H7 (cell line): ENCODE data around the gene KIF2C. TPM values are rescaled to one million over a fixed set of nuclear protein-coding genes. Genes with fewer than 3 reads are reported as not detected.
"Not testable (repeated sequence)": the region's sequence is repeated elsewhere in the genome, so short reads cannot be mapped to it uniquely, and the experiment has no call there.

Source experiments
- DNase-seq: peaks from one replicate; pipeline ENCODE4 v3.0.0; 2012
- H3K27me3 ChIP-seq: 2 replicates; pipeline ENCODE4 v1.6.0; 2011; ENCODE audit warnings: mild to moderate bottlenecking, low read length; ENCODE audit not compliant: control insufficient read depth, insufficient read depth
- H3K36me3 ChIP-seq: replicated peaks from 2 replicates; pipeline ENCODE4 v1.5.1; 2011; ENCODE audit warnings: low read length; ENCODE audit not compliant: control insufficient read depth, insufficient read depth
- H3K4me3 ChIP-seq: 2 replicates; pipeline ENCODE4 v1.5.1; 2011; ENCODE audit warnings: low read depth, mild to moderate bottlenecking, control low read depth, low read length, moderate library complexity; ENCODE audit not compliant: insufficient read depth
- total RNA-seq: library from RNA; depleted of rRNA; stranded (reverse); fragments of >200 nt; shearing (Covaris generic); gene quantifications from 2 replicates; pipeline ENCODE4 v1.2.3, GENCODE V29; 2014

The KIF2C gene
- total RNA-seq, 1 experiment from 2014 or later: 164 TPM

DNA sequence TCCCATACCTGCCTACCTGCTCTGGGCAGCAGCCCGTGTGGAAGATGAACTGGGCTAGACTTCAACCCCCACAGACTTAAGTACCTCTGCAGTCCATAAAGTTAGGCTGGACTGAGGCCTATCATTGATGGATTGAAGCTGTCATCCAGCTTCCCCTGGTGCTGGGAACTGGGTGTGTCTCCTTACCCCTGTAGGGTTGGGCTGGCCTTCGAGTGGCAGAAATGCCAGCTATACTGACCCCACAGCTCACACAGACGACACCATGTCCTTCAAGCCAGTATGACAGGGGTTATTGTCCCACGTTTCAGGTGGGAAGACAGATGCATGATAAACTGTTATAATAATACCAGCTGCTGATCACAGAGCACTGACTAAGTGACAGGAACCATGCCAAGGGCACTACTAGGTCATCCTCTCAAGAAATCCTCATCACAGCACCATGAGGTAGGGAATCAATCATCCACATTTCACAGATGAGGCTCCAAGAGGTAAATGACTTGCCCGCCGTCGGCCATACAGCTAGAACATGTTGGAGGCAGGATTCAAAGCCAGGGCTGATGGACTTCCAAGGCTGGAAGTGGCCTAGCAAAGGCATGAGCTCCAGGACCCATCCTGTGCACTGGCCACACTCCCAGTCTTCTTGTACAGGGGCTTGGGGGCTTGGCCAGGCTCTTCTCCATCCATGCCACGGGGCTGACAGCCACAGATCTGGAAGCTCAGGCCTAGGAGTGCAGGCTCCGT, 48.7 kb downstream of the KIF2C start, which contains the start of gene BEST4:
BEST4 (minus strand) TSS at position 51 of the 741 bp plus-strand sequence. CDS start 465 bp downstream, outside the sequence.
- H3K4me3 ChIP-seq: no peak within 1 kb of the TSS

GRCh38 chr1:44790968-44791801, 51.5 kb downstream of the KIF2C start:
- Histone ChIP-seq H3K4me3 (no peak overlapping the region), H3K36me3 (no peaks in the 10 kb centered on the region), H3K27me3 (peaks cover 8% of the 10 kb centered on the region)
- no peak for DNase-seq

More for the DNA sequence above, 48.7 kb downstream of the KIF2C start, which contains the start of gene BEST4:
- H3K27me3 ChIP-seq: peaks cover 23% of the 10 kb centered on the region
- no peak for DNase-seq
- H3K36me3 ChIP-seq: no peaks in the 10 kb centered on the region

DNA sequence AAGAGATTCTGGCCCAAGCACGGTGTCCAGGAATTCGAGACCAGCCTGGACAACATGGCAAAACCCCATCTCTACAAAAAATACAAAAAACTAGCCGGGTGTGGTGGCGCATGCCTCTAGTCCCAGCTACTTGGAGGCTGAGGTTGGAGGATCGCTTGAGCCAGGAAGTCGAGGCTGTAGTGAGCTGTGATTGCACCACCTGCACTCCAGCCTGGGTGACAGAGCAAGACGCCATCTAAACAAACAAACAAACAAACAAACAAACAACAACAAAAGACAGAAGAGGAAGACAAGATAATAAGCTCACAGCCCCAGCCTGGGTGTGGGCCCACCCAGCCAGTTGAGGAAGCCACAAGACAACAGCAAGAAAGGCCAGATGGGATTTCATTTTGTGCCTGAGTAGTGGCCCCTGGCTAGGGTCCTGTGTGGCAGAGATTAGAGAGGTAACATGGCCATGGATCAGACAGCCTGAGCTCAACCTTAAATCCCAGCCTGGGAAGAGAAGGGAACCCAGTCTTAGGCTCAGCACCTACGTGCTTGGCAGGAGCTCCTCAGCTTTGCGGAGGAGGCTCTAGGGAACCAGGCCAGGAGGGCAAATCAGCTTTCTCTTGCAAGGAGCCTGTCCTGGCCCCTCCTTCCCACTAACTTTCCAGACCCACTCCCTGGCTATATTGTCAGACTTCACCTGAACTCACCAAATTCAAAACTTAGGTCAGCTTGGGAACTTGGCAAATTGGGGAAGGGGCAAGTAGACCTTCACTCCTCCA, 53.3 kb downstream of the KIF2C start:
- Histone ChIP-seq H3K4me3 (no peak overlapping the region), H3K27me3 (no peaks in the 10 kb centered on the region), H3K36me3 (no peaks in the 10 kb centered on the region)
- DNase-seq: no peak

DNA sequence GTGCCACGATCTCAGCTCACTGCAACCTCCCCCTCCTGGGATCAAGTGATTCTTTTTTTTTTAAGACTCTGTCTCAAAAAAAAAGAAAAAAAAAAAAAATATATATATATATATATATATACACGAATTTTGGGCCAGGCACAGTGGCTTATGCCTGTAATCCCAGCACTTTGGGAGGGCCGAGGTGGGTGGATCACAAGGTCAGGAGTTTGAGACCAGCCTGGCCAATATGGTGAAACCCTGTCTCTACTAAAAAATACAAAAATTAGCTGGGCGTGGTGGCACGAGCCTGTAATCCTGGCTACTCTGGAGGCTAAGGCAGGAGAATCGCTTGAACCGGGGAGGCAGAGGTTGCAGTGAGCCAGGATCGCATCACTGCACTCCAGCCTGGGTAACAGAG, 58.2 kb downstream of the KIF2C start:
- not testable (repeated sequence) for H3K27me3 ChIP-seq, H3K4me3 ChIP-seq, H3K36me3 ChIP-seq, DNase-seq

- no peak for DNase-seq
- Histone ChIP-seq H3K27me3 (peaks cover 6% of the 10 kb centered on the region; the same call in 1 of the 2 replicates), H3K36me3 (peaks cover 13% of the 10 kb centered on the region)
Observed at GRCh38 chr1:44798481-44799365, 59.1 kb downstream of the KIF2C start.

GRCh38 chr1:44799770-44800584, 60.3 kb downstream of the KIF2C start, which contains the start of gene PLK3:
TSS of gene PLK3 (plus strand) at chr1:44800377. CDS start at chr1:44800464, 87 bp downstream.
- Histone ChIP-seq H3K27me3 (peaks cover 6% of the 10 kb centered on the region; the same call in 1 of the 2 replicates), H3K4me3 (peak within 1 kb of the TSS; percentile 84), H3K36me3 (peaks cover 16% of the 10 kb centered on the region)
- DNase-seq: peak; percentile 97

More at GRCh38 chr1:44798481-44799365, 59.1 kb downstream of the KIF2C start:
- H3K4me3 ChIP-seq: no peak overlapping the region

GRCh38 chr1:44801491-44802305, 62.1 kb downstream of the KIF2C start:
- Histone ChIP-seq H3K27me3 (peaks cover 6% of the 10 kb centered on the region; the same call in 1 of the 2 replicates), H3K4me3 (no peak overlapping the region), H3K36me3 (peaks cover 18% of the 10 kb centered on the region)
- peak; percentile 40 for DNase-seq

DNA sequence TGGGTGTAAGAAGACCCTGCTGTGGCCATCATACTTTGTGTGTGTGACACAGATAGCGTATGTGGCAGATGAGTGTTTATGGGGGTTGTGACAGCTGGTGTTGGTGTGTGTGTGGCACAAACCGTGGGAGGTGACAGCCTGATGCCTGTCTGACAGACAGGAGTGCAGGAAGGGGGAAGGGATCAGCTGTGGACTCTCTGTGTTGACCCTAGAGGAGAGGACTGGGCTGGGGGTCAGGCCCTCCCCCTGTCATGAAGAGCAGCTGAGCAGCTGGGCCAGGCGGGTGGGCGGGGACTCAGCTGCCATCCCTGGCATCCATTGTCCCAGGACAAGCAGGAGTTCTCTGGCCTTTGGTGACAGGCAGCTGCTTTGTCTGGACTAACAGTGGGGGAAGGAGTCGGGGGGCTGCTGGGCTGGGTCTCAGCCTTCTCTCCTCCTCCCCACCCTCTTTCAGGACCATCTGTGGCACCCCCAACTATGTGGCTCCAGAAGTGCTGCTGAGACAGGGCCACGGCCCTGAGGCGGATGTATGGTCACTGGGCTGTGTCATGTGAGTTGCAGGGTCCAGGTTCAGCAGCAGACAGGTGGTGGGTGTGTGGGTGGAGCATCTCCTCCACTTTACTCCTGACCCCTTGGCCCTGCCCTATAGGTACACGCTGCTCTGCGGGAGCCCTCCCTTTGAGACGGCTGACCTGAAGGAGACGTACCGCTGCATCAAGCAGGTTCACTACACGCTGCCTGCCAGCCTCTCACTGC, 62.8 kb downstream of the KIF2C start:
- Histone ChIP-seq H3K36me3 (peaks cover 18% of the 10 kb centered on the region), H3K27me3 (peaks cover 6% of the 10 kb centered on the region; the same call in 1 of the 2 replicates), H3K4me3 (no peak overlapping the region)
- peak; percentile 43 for DNase-seq

DNA sequence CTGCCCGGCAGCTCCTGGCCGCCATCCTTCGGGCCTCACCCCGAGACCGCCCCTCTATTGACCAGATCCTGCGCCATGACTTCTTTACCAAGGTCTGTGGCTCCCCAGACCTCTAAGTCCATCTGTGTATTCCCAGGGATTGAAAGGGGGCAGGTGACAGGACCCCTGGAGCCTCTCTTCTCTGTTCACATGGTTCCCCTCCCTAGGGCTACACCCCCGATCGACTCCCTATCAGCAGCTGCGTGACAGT, 63.4 kb downstream of the KIF2C start:
- Histone ChIP-seq H3K4me3 (no peak overlapping the region), H3K27me3 (peaks cover 6% of the 10 kb centered on the region; the same call in 1 of the 2 replicates), H3K36me3 (peaks cover 18% of the 10 kb centered on the region)
- DNase-seq: no peak

- peak; percentile 16 for DNase-seq
- Histone ChIP-seq H3K36me3 (peaks cover 18% of the 10 kb centered on the region), H3K27me3 (peaks cover 6% of the 10 kb centered on the region; the same call in 1 of the 2 replicates), H3K4me3 (no peak overlapping the region)
Observed at GRCh38 chr1:44803312-44804095, 63.9 kb downstream of the KIF2C start.

DNA sequence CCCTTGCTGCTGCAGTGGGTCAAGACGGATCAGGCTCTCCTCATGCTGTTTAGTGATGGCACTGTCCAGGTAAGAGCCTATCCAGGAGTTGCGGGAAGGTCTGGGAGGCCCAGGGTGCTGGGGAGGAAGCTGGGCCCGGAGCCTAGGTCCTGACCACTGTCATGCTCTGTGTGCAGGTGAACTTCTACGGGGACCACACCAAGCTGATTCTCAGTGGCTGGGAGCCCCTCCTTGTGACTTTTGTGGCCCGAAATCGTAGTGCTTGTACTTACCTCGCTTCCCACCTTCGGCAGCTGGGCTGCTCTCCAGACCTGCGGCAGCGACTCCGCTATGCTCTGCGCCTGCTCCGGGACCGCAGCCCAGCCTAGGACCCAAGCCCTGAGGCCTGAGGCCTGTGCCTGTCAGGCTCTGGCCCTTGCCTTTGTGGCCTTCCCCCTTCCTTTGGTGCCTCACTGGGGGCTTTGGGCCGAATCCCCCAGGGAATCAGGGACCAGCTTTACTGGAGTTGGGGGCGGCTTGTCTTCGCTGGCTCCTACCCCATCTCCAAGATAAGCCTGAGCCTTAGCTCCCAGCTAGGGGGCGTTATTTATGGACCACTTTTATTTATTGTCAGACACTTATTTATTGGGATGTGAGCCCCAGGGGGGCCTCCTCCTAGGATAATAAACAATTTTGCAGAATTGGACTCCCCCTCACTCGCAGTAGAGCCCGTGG, 65.8 kb downstream of the KIF2C start:
- Histone ChIP-seq H3K36me3 (peaks cover 18% of the 10 kb centered on the region), H3K4me3 (no peak overlapping the region), H3K27me3 (peaks cover 5% of the 10 kb centered on the region; the same call in 1 of the 2 replicates)
- DNase-seq: peak; percentile 48
